ENCODE data around the gene TMEM9.

Gene TMEM9

DNA sequence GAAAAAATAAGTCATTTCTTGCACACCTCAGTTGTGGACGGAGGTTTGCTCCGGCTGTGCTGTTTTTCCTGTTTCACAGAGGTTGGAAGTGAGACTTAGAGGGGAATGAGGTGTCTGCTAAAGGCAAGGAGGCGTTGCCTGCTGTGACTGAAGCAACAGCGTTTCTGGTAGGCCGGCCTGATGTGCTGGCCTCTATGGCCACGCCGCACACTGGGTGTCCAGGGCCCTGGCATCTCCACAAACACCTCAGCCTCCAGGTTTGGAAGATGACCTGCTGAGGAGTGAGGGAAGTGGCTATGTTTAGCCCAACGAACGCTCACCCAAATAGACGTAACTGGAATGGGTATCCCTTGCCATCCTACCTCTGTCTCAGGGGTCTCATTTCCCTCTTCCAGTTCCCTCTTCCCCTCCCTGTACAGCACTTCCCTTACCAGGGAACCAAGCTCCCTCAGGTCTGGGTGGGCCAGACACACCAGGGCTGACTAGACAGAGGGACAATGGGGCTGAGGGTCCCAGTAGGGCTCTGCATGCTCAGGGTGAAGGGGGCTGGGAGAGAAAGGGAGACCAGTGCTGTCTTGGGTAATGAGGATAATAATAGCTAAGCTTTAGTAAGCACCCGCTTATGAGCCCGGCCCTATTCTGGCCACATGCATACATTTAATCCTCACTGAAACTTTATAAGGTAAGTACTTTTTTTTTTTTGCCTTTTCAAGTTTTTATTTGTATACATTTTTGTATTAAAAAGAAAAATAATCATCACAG is 53.9 kb downstream of the TMEM9 start:
- no peak for DNase-seq

DNA sequence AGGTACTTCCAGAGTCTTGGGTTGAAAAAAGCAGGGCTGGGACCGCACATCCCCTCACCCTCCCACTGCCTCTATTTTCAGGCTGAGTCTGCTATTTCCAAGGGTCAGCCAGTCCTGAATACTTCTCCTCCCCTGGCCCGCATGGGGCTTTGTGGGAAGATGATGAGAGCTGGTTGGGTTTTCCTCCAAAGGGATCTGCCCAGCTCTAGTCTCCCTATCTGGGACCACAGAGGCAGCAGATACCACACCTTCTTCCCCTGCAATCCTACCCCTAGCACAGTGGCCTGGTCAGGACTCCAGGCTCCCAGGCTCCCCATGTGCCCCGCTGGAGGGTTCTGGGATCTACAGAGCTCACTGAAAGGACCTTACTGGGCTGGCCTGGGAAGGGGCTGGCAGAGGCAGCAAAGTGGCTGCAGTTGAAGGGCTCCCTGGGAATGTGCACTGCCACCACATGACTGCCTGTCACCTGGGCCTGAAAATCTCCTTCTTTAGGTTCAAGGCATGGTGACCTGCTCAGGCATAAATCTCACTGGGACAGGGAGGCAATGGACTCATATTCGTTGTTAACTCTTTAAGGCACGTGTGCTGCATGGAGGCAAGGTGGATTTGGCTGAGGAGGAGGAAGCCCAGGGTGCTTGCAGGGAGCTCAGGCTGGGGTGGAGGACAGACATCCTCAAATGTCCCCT is 55.1 kb downstream of the TMEM9 start:
- no peak for DNase-seq

DNA sequence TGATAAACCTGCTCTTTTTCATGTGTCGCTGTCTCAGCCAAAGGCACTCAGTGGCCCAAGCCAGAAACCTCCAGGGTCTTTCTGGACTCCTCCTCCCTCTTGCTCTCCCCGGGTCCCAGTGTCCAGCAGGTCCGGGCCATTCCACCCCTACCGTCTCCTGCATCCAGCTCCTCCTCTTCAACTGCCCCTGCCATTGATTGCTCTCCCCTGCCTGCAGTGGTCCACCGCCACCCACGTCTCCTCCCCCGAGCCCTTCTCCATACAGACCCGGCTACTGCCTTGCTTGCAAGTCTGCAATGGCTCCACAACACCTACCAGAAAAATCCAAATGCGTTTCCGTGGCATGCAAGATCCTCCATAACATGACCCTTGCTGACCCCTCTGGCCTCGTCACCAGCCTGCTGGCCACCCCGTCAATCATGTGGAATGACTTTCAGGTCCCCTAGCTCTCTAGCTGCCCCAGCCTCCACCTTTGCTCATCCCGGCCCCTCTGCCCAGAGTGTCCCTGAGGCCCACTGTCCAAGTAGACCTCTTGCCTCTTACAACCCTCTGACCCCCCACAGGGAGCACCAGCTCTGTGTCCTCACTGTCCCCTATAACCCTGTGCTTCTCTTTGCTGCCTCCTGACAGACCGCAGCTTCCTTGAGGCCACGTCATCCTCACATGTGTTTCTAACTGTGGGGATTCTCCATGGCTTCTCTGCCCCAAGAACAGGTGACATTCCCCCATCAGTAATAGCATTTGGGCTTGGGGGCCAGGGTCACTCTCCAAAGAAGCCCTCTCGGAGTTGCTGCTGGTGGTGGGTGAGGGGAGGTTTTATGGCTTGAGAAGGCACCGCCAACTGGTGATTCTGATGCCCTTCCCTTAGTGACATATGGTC is 57.1 kb downstream of the TMEM9 start:
- no peak for DNase-seq

DNA sequence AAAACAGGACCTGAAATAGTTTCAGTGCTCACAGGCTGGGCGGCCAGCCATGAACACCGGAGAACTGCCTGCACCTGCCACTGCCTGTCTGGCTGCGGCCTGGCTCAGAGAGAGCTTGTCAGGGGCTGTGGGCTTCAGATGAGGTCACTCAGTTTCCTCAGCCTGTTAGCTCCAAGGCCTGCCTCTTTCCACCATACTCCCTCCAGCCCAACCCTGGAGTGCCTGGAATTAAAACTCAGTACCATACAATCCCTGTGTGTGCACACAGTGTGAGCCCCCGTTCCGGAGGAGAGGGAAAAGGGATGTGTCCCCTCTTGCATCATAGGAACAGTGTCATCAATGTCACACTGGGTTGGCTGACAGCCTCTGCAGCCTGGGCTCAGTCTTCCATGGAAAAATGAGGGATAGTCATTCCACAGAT is 58.2 kb downstream of the TMEM9 start:
- DNase-seq = no peak

DNA sequence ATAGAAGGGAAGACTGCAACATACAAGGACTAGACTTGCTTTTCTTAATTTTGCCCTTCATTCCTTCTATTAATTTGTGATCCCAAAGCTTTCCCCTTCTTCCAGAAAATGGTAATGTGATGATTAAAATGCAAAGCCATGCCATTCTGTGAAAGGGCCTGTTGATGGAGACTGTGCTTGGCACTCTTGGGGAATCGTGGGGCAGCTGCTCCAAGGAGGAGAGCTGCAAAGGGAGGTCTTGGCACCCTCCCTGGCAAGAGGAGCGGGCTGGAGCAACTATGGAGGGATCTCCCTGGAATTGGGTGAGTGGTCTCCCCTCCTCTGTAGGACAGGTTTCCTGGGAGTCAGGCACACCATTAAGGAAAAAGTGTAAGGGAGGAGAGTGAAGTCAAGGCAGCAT is 58.7 kb downstream of the TMEM9 start:
- DNase-seq = no peak

DNA sequence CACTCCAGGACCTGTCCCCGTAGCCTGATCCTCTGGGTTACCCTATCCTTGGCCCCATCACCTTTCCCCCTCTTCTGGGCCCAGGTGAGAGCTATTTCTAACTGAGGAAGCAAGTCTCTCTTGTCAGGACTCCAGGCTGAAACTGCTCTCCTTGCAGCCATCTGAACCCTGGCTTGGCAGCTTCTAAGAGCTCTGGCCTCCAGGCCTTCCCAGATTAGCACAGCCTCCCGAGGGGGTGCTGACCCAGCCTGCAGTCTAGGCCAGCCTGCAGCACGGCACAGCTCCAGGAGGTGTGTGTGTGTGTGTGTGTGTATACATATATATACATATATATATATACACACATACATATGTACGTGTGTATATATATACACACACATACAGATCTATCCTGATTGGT is 59.4 kb downstream of the TMEM9 start:
- DNase-seq = no peak

DNA sequence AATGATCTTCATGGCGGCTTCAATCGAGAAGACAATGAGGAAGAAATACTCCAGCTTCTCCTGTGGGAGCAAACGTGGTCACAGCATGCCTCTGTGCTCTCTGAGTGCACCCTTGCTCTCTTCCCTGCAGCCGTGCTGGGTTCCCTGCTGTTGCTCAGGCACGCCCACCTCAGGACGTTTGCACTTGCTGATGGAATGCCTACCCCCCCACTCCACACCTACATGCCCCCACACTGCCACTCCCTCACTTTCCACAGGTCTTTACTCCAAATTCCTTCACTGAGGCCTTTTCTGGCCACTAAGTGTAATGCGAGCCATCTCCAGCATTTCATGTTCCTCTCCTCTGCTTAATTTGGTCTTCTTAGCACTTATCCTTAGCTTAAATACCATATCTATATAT is 60.3 kb downstream of the TMEM9 start:
- no peak for DNase-seq

DNA sequence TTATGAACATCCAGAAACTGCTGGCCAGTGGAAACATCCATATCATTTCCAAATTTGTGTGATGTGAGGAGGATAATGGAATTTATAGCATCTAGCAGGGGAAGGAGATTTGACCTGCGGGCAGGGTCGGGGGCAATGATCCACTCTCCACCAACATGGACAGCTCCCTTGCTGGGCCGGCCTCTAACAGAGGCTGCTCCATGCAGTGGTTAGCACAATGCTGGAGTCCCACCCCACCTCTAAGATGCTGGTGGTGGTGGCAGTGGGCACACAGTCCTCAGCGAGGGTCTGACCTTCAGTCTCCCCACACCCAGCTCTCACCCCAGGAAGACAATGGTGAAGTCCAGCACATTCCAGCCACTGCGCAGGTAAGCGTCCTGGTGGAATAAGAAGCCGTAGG is 60.7 kb downstream of the TMEM9 start:
- no peak for DNase-seq

DNA sequence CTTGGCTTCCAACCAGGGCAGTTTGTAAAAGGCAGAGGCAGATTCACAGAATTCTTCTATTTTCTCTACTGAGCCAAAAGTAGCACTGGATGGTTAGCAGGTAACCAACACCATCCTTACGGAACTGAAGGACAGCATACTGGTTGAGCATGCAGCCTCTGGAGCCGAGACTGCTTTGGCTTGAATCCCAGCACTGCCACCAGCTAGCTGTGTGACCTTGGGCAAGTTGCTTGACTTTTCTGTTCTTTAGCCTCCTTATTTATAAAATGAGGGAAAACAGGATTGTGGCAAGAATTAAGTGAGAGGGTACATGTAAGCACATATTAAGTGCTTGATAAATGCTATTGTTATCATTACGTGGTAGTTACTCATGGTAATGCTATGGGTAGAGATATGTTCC is 61.5 kb downstream of the TMEM9 start:
- DNase-seq = no peak

DNA sequence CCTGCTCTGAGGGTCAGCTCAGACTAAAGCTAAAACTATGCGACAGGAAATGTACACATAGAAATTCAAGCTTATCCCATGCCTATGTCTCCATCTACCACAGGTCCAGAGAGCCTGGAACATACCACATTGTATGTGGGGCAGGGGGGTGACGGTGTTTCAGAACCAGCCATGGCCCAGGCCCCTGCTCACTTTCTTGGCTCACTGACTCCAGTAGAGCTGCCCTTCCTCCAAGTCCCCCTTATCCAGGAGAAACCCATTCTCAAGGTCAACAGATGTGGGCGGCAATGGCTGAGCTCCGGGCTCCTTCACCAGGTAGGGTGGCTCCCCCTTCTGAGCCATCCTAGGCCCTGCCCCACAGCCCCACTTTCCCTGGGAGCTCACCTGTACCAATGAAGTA is 63.0 kb downstream of the TMEM9 start:
- DNase-seq = no peak

DNA sequence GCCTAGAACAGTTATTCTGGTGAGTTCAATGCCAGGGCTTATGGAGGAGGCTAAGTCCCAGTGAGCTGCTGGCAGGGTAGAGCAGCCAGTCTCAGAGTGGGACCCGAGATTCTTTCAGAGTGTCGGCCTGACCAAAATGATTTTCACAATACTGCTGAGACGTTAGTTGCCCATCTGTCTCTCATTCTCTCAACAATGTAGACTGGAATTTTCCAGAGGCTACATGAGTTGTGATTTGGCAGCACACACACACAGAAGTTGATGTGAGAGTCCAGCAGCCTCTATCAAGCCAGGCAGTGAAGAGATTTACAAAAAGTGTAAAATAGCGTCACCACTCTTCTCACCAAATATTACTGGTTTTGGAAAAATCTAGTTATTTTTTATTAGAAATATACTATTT is 63.7 kb downstream of the TMEM9 start:
- DNase-seq = no peak

DNA sequence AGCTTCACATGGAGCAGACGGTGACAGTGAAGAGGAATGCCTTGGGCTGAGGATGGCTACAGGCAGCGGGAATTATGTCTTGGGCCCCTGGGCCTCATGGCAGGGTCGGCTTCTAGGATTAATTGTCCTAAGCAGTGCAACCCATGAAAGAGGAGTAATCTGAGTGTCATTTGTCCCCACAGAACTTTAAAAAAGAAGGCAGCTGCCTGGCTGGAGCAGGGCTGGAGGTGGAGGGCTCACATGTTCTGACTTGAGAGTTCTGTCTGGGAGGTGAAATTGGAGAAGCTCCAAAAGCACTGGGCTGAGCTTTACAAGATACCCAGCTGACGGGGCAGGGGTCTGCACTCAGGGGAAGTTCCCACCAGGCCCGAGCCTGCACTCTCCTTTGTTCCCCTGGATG is 64.7 kb downstream of the TMEM9 start:
- no peak for DNase-seq

DNA sequence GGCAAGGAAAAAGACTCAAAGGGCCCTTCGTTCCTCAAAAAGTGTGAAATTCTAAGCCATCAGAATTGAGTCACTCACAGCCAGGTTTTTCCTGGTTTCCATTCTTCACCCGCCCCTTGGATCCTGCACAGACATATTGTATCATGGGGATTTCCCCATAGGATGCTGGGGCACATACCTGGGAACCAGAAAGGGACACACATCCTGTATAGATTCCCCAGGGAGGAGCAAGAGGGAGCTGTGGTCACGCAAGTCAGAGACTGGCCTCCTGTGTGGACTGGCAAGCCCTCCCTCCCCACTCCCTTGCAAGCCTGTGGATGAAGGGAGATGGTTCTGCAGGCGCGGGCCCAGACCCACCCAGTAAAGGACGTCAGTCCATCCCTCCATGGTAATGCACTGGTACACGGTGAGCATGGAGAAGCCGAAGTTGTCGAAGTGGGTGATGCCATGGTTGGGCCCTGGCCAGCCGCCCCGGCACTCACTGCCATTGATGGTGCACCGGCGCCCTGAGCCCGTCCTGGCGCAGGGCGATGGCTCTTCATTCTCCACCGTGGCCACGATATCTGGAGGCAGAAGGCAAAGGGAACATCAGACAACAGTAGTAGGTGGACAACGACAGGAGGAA is 65.3 kb downstream of the TMEM9 start:
- no peak for DNase-seq

DNA sequence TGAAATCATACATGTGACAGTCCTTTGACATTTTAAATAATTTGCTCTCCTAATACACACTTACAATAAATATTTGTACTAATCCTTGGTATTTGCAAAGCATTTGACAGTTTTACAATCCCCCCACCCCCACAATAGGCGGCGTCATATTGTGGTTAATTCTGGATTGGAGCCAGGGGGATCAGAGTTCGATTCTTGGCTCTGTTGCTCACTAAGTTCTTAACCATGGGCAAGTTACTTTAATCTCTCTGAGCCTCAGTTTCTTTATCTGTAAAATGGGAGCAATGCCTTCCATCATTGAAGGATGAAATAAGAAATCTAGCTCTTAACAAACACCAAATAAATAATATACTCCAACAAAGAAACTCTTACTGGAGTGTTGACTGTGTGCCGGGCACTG is 65.9 kb downstream of the TMEM9 start:
- no peak for DNase-seq

DNA sequence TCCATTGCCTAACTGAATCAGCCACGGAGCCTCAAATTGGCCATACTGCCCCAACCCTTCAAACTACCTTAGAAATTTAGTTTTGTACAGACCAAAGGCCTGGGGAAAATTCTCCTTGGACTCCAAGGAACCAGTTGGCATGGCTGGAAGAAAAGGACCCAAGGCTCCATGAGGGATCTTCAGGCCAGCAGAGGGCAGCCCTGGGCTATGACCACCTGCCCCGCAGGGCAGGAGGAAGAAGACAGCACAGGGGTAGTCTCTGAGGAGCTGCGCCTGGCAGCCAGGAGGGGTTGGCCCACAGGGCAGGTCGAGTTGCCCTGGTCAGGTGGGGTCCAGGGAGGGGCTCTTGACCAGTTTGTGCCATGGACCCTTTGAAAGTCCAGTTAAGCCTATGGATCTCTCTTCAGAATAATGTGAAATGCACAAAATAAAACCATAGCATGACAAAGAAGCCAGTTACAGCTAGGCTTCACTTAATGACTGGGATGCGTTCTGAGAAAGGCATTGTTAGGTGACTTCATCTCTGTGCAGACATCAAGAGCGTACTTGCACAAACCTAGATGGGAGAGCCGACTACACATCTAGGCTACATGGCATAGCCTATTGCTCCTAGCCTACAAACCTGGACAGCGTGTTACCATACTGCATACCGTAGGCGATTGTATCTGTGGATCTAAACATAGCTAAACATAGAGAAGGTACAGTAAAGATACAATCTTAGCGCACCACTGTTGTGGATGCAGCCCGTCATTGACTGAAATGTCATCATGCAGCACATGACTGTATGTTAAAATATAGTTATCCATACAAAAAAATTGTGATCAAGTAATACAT is 68.2 kb downstream of the TMEM9 start:
- DNase-seq = peak; percentile 50 to 62

All from activated T-cell treated with anti-CD3 and anti-CD28 coated beads, Interleukin-2, amount 50 U/mL, for 48 hours (primary cell).